HepG2 (cell line): Measurements from ENCODE around the gene WTAP. TPM values are rescaled to one million over a fixed set of nuclear protein-coding genes. Genes with fewer than 3 reads are reported as not detected.
A peak's percentile ranks its signal among the peaks of the same experiment; 100 is the strongest.

ENCODE experiments used
- ATM ChIP-seq: fragments of 450-650 bp; IDR thresholded peaks from 2 replicates; pipeline ENCODE4 v1.7.1; 2017; ENCODE audit warnings: mild to moderate bottlenecking, borderline replicate concordance
- CEBPB ChIP-seq: IDR thresholded peaks from 2 replicates; pipeline ENCODE4 v1.6.1; 2011; ENCODE audit warnings: low read depth, low read length, improper control_type of control experiment, borderline replicate concordance
- CENPBD1 ChIP-seq: sonication (generic); formaldehyde crosslinking; IDR thresholded peaks from 2 replicates; pipeline ENCODE4 v1.8.0; 2022; ENCODE audit warnings: missing genetic modification reagents, low read depth, mild to moderate bottlenecking, borderline replicate concordance
- FOXO1 ChIP-seq: sonication (generic); formaldehyde crosslinking; IDR thresholded peaks from 2 replicates; pipeline ENCODE4 v1.4.0; 2020; ENCODE audit warnings: missing genetic modification reagents
- NR3C1 ChIP-seq: sonication (generic); formaldehyde crosslinking; IDR thresholded peaks from 2 replicates; pipeline ENCODE4 v1.4.0; 2020; ENCODE audit warnings: missing genetic modification reagents
- SETDB1 ChIP-seq: sonication (generic); formaldehyde crosslinking; IDR thresholded peaks from 2 replicates; pipeline ENCODE4 v1.5.1; 2020; ENCODE audit warnings: missing genetic modification reagents, mild to moderate bottlenecking, borderline replicate concordance
- ZBTB7A ChIP-seq: sonication (generic); formaldehyde crosslinking; IDR thresholded peaks from 2 replicates; pipeline ENCODE4 v1.8.0; 2022; ENCODE audit warnings: mild to moderate bottlenecking, missing genetic modification reagents
- ZNF121 ChIP-seq: sonication (generic); formaldehyde crosslinking; IDR thresholded peaks from 2 replicates; pipeline ENCODE4 v1.5.0; 2020; ENCODE audit warnings: mild to moderate bottlenecking, missing genetic modification reagents
- ZNF331 ChIP-seq: sonication (generic); formaldehyde crosslinking; IDR thresholded peaks from 2 replicates; pipeline ENCODE4 v1.4.0; 2020; ENCODE audit warnings: missing genetic modification reagents
- ZNF367 ChIP-seq: sonication (generic); formaldehyde crosslinking; IDR thresholded peaks from 2 replicates; pipeline ENCODE4 v1.4.0; 2020; ENCODE audit warnings: missing genetic modification reagents, borderline replicate concordance
- ZNF572 ChIP-seq: sonication (generic); formaldehyde crosslinking; IDR thresholded peaks from 2 replicates; pipeline ENCODE4 v1.5.1; 2020; ENCODE audit warnings: mild to moderate bottlenecking, missing genetic modification reagents
- ZNF660 ChIP-seq: sonication (generic); formaldehyde crosslinking; IDR thresholded peaks from 2 replicates; pipeline ENCODE4 v1.5.1; 2020; ENCODE audit warnings: mild to moderate bottlenecking, low read depth, missing genetic modification reagents, borderline replicate concordance
- ZNF670 ChIP-seq: sonication (generic); formaldehyde crosslinking; IDR thresholded peaks from 2 replicates; pipeline ENCODE4 v1.8.0; 2022; ENCODE audit warnings: mild to moderate bottlenecking, missing genetic modification reagents, borderline replicate concordance
- ZNF782 ChIP-seq: sonication (generic); formaldehyde crosslinking; IDR thresholded peaks from 2 replicates; pipeline ENCODE4 v1.4.0; 2020; ENCODE audit warnings: missing genetic modification reagents, mild to moderate bottlenecking, borderline replicate concordance
- ZSCAN25 ChIP-seq: sonication (generic); formaldehyde crosslinking; IDR thresholded peaks from 2 replicates; pipeline ENCODE4 v1.8.0; 2022; ENCODE audit warnings: mild to moderate bottlenecking, missing genetic modification reagents
- polyA plus RNA-seq, 8 experiments: library from polyadenylated mRNA; depleted of rRNA in 3 of 8; stranded (reverse) in 7 of 8; unstranded in 1 of 8; fragments of >200 nt; fragmentation: Illumina TruSeq in 4 of 8; extraction: Trizol in 4 of 8; gene quantifications; 2 replicates each; pipeline versions ENCODE4 v1.2.1 to v1.2.3, GENCODE V29; 2011 to 2016; ENCODE audit warnings: low read depth in 4 of 8, missing spikeins in 1 of 8, mixed read lengths in 1 of 8; ENCODE audit not compliant: insufficient read depth in 1 of 8
- total RNA-seq, 5 experiments: library from RNA; depleted of rRNA; stranded (reverse); fragments of >200 nt; fragmentation: Illumina TruSeq; extraction: Trizol; gene quantifications; 2 replicates each; pipeline ENCODE4 v1.2.3, GENCODE V29; 2016; ENCODE audit warnings: low read depth in 1 of 5
- TF ChIP-seq, protein P1 (sequence below): sonication (generic); formaldehyde crosslinking; IDR thresholded peaks from 2 replicates; pipeline ENCODE4; 2020; ENCODE audit warnings: missing genetic modification reagents, mild to moderate bottlenecking, borderline replicate concordance
- TF ChIP-seq, protein P2 (sequence below): sonication (generic); formaldehyde crosslinking; IDR thresholded peaks from 2 replicates; pipeline ENCODE4 v1.4.0; 2020; ENCODE audit warnings: mild to moderate bottlenecking, missing genetic modification reagents, borderline replicate concordance
- TF ChIP-seq, protein P3 (sequence below): sonication (generic); formaldehyde crosslinking; IDR thresholded peaks from 2 replicates; pipeline ENCODE4 v1.4.0; 2020; ENCODE audit warnings: missing genetic modification reagents, borderline replicate concordance

WTAP gene
- total and polyA plus RNA-seq, 2 of the 13 experiments (the other 11 are each of a cell fraction or from before 2014, with no cell fraction given), result 31.6 to 167 TPM

GRCh38 chr6:159761129-159761872 is 34.0 kb downstream of the WTAP start (continued):
- TF ChIP-seq, protein P1, sequence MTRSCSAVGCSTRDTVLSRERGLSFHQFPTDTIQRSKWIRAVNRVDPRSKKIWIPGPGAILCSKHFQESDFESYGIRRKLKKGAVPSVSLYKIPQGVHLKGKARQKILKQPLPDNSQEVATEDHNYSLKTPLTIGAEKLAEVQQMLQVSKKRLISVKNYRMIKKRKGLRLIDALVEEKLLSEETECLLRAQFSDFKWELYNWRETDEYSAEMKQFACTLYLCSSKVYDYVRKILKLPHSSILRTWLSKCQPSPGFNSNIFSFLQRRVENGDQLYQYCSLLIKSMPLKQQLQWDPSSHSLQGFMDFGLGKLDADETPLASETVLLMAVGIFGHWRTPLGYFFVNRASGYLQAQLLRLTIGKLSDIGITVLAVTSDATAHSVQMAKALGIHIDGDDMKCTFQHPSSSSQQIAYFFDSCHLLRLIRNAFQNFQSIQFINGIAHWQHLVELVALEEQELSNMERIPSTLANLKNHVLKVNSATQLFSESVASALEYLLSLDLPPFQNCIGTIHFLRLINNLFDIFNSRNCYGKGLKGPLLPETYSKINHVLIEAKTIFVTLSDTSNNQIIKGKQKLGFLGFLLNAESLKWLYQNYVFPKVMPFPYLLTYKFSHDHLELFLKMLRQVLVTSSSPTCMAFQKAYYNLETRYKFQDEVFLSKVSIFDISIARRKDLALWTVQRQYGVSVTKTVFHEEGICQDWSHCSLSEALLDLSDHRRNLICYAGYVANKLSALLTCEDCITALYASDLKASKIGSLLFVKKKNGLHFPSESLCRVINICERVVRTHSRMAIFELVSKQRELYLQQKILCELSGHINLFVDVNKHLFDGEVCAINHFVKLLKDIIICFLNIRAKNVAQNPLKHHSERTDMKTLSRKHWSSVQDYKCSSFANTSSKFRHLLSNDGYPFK (CRISPR knock-in tag), result no peak
- TF ChIP-seq CEBPB, result no peak
- TF ChIP-seq ZBTB7A (CRISPR knock-in tag), result no peak
- TF ChIP-seq ZNF660 (CRISPR knock-in tag), result no peak
- no peak for TF ChIP-seq CENPBD1 (CRISPR knock-in tag)
- TF ChIP-seq, protein P2, sequence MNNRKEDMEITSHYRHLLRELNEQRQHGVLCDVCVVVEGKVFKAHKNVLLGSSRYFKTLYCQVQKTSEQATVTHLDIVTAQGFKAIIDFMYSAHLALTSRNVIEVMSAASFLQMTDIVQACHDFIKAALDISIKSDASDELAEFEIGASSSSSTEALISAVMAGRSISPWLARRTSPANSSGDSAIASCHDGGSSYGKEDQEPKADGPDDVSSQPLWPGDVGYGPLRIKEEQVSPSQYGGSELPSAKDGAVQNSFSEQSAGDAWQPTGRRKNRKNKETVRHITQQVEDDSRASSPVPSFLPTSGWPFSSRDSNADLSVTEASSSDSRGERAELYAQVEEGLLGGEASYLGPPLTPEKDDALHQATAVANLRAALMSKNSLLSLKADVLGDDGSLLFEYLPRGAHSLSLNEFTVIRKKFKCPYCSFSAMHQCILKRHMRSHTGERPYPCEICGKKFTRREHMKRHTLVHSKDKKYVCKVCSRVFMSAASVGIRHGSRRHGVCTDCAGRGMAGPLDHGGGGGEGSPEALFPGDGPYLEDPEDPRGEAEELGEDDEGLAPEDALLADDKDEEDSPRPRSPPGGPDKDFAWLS (CRISPR knock-in tag), result no peak
- no peak for TF ChIP-seq FOXO1 (CRISPR knock-in tag)
- no peak for TF ChIP-seq SETDB1 (CRISPR knock-in tag)
- TF ChIP-seq ZNF331 (CRISPR knock-in tag), result no peak
- no peak for TF ChIP-seq NR3C1
- TF ChIP-seq ATM, result no peak
- TF ChIP-seq ZNF572 (CRISPR knock-in tag), result 0 out of 2 replicates have a peak, but pooled peaks have one; percentile 71
- TF ChIP-seq, protein P3, sequence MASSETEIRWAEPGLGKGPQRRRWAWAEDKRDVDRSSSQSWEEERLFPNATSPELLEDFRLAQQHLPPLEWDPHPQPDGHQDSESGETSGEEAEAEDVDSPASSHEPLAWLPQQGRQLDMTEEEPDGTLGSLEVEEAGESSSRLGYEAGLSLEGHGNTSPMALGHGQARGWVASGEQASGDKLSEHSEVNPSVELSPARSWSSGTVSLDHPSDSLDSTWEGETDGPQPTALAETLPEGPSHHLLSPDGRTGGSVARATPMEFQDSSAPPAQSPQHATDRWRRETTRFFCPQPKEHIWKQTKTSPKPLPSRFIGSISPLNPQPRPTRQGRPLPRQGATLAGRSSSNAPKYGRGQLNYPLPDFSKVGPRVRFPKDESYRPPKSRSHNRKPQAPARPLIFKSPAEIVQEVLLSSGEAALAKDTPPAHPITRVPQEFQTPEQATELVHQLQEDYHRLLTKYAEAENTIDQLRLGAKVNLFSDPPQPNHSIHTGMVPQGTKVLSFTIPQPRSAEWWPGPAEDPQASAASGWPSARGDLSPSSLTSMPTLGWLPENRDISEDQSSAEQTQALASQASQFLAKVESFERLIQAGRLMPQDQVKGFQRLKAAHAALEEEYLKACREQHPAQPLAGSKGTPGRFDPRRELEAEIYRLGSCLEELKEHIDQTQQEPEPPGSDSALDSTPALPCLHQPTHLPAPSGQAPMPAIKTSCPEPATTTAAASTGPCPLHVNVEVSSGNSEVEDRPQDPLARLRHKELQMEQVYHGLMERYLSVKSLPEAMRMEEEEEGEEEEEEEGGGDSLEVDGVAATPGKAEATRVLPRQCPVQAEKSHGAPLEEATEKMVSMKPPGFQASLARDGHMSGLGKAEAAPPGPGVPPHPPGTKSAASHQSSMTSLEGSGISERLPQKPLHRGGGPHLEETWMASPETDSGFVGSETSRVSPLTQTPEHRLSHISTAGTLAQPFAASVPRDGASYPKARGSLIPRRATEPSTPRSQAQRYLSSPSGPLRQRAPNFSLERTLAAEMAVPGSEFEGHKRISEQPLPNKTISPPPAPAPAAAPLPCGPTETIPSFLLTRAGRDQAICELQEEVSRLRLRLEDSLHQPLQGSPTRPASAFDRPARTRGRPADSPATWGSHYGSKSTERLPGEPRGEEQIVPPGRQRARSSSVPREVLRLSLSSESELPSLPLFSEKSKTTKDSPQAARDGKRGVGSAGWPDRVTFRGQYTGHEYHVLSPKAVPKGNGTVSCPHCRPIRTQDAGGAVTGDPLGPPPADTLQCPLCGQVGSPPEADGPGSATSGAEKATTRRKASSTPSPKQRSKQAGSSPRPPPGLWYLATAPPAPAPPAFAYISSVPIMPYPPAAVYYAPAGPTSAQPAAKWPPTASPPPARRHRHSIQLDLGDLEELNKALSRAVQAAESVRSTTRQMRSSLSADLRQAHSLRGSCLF (CRISPR knock-in tag), result no peak
- 0 out of 2 replicates have a peak, but pooled peaks have one; percentile 65 for TF ChIP-seq ZNF670 (CRISPR knock-in tag)
- no peak for TF ChIP-seq ZNF121 (CRISPR knock-in tag)
- TF ChIP-seq ZNF782, result no peak
- TF ChIP-seq ZNF367, result no peak
- no peak for TF ChIP-seq ZSCAN25 (CRISPR knock-in tag)
